GM21515 (cell line): Measurements from ENCODE around the gene BCL7A.
"Not testable (repeated sequence)": the region's sequence is repeated elsewhere in the genome, so short reads cannot be mapped to it uniquely, and the experiment has no call there.

ENCODE experiments used
- ATAC-seq: cut with Tn5 transposase; IDR thresholded peaks from one replicate; pipeline ENCODE4 v1.9.1; 2021; ENCODE audit not compliant: unreplicated experiment

The BCL7A gene

DNA sequence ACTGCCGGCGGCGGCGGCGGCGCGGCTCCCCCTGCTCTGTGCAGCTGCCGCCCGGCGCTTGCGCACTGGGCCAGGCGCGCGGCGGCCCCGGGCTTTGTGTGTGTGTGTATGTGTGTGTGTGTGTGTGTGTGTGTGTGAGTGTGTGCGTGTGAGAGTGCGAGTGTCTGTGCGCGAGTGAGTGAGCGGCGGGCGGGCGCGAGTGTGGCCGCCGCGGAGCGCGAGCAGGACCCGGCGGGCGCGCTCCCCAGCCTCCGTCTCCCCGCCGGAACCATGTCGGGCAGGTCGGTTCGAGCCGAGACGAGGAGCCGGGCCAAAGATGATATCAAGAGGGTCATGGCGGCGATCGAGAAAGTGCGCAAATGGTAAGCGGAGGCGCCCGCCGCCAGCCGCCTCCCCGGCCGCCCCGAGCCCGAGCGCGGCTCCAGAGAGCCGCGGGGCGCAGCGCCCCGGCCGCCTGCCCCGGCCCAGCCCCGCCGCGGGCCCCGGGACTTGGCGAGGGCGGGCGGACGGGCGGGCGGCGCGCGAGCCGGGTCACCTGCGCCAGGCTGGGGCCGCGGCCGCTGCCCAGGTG, at the start of gene BCL7A:
TSS of gene BCL7A (plus strand) at position 63 of the 571 bp plus-strand sequence. CDS start at position 271, 208 bp downstream.
- ATAC-seq: no peak

- ATAC-seq: no peak
Measured at GRCh38 chr12:121974026-121974985, 47.4 kb upstream of the BCL7A start.

- no peak for ATAC-seq
Measured at GRCh38 chr12:121975021-121975420, 46.7 kb upstream of the BCL7A start.

GRCh38 chr12:121976950-121977349, 44.7 kb upstream of the BCL7A start:
- ATAC-seq: no peak

GRCh38 chr12:121980191-121980891, 41.3 kb upstream of the BCL7A start:
- no peak for ATAC-seq

DNA sequence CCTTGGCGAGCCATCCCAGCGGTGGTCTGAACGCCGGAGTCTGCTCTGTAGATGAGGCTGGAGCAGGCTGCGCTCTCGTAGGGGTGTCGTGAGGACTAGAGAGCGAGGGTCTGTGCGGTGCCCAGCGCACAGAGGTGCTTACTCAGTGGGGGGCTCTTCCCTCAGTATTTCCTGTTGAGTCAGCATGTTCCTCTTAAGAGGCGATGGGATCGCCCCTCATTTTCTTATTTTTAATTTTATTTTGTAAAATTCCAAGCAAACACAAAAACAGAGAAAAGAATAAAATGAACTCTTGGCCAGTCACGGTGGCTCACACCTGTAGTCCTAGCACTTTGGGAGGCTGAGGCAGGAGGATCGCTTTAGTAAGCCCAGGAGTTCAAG, 40.8 kb upstream of the BCL7A start:
- ATAC-seq: no peak

DNA sequence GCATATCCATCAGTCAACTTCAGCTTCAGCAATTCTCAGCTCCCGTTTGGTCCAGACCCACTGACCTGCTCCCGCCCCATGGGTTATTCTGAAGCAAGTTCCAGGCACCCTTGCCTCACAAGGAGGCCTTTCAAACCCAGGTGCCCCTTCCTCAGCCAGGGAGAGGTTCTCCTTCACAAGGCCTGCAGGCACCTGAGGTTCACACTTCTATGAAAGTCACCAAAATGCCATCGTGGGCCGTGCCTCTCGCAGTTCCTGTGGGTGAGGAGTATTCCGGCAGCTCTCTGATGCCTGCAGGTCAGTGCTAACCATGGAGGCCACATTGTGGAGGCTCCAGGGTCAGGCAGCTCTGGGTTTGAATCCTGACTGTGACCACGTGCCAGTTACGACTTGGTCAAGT, 40.2 kb upstream of the BCL7A start:
- ATAC-seq: no peak

DNA sequence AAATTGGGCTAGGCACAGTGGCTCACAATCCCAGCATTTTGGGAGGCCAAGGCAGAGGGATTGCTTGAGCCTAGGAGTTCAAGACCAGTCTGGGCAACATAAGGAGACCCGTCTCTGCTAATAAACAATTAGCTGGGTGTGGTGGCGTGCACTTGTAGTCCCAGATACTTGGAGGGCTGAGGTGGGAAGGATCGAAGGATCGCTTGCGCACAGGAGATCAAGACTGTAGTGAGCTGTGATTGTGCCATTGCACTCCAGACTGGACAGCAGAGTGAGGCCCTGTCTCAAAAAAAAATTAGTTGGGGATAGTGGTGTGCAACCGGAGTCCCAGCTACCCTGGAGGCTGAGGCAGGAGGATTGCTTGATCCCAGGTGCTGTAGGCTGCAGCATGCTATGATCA, 38.7 kb upstream of the BCL7A start:
- no peak for ATAC-seq

- ATAC-seq: no peak
Measured at GRCh38 chr12:121983536-121984210, 38.0 kb upstream of the BCL7A start.

DNA sequence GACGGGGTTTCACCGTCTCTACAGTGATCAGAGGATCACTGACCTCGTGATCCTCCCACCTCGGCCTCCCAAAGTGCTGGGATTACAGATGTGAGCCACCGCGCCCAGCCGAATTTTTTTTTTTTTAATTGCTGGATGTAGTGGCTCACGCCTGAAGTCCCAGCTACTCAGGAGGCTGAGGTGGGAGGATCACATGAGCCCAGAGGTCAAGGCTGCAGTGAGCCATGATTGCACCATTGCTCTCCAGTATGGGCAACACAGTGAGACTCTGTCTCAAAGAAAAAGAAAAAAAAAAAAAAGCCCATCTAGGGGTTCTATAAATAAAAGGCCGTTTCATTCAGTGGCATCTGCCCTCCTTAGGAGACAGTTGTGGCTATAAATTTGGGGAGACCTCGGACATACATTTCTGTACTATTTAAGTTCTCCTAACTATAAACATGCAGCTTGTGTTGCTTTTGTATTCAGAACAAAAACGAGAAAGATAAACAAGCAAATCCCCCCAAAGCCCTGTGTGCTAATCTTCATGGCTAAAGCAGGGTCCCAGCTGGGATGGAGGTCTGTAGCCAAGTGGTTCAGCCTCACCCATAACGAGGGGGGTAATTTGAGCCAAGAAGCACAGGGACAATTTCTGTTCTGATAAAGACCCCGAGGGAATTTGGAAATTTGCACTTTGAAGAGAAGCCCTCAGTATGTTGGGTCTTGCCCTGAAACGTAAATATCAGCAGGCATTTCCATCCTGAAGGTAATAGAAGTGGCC, 35.0 kb upstream of the BCL7A start:
- no peak for ATAC-seq

- not testable (repeated sequence) for ATAC-seq
Measured at GRCh38 chr12:121988519-121988918, 33.2 kb upstream of the BCL7A start.

- ATAC-seq: no peak
Measured at GRCh38 chr12:121989276-121990113, 32.2 kb upstream of the BCL7A start.

- no peak for ATAC-seq
Measured at GRCh38 chr12:121990114-121990647, 31.5 kb upstream of the BCL7A start.

- ATAC-seq: peak; percentile 50
Measured at GRCh38 chr12:121990692-121991603, 30.7 kb upstream of the BCL7A start.

DNA sequence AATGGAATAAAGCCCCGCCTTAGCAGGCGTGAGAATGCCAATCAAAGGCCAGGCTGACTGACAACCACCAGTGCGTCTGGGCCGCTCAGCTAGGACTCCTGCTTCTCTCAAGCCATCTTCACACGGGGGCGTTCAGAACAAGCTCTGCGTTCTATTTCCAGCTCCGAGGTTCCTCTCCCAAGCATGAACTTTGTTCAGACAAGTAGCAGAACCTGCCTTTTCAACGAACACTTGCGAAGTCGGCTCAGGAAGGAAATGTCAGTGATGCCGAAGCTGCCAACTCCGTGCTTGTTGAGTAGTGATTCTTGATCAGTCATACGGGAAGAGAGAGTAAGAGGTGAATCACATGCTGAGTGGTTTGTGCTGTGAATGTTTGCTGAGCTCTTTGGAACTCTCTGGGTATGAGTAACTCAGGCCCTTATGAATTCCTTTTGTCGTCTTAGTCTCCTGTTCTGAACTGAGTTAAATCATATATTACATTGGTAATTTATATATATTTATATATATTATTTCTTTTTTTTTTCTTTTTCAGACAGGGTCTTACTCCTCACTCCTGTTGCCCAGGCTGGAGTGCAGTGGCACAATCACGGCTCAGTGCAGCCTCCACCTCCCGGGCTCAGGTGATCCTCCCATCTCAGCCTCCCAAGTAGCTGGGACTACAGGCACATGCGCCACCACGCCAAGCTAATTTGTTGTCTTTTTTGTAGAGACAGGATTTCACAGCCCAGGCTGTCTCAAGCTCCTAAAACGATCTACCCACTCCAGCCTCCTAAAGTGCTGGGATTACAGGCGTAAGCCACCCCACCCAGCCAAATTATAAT, 29.4 kb upstream of the BCL7A start:
- peak; percentile 65 for ATAC-seq

DNA sequence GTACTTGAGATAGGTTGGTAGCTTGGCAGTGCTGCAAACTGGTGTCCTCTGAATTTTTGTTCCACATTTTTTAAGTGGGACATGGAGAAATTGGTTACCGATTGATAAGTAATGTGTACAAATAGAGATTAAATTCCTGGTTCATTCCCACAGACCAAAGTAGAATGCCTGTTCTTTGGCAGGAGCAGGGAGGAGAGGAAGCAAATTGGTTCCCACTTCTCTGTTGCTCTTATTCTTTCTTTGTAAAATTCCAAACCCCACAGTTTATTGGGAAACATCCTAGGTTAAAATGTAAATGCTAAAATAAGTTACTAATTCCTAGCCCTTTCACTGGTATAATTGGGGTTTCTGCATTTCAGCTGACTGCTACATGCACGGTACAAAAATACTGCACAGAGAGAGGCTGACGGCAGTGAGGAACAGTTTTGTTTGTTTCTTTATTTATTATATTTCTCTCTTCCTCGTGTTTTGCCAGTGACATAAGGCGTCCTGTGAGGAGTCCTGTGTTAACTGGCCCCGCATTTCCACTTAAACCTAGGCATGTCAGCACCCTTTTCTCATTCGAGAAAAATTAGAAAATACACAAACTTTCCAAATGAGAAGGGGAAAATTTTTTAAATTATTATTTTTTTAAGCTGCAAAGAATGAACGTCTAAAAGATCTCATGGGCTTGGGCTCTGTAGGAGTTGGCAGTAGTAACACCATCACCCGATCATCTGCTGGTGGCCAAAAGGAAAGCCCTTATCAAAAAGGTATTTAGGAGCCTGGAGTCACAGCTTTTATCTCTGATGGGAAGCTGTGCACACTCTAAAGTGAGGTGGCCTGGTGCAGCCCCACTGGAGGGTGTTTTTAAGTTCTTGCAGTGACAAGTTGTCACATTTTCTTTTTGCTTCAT, 25.4 kb upstream of the BCL7A start:
- ATAC-seq: no peak
